HG03432 (cell line): ENCODE data around the gene SLC31A2.

Experiments used
- ATAC-seq: cut with Tn5 transposase; IDR thresholded peaks from one replicate; pipeline ENCODE4 v1.9.1; 2021; ENCODE audit warnings: mild to moderate bottlenecking, moderate library complexity; ENCODE audit not compliant: unreplicated experiment

Gene SLC31A2

DNA sequence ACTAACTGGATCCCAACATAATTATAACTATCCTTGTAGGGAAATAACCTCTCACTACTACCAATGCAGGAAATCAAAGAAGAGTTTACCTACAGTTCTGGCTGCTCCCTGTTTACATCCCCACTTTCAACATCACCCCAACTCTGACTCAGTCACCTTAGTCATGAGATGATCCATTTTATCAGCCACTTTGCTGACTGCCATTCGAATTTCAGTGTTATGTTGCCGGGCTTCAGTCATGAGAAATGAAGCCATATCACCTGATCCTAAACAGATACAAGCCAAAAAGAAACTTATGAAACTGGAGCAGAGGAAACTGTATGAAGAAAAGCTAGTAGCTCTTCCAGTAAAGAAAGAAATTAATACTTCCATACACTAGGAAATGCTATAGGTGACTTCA lies 33.7 kb downstream of the SLC31A2 start:
- no peak for ATAC-seq

GRCh38 chr9:113185271-113185670 lies 34.5 kb downstream of the SLC31A2 start:
- no peak for ATAC-seq

GRCh38 chr9:113186137-113186755 lies 35.4 kb downstream of the SLC31A2 start:
- ATAC-seq = no peak

- no peak for ATAC-seq
These were observed 37.3 kb downstream of the SLC31A2 start for GRCh38 chr9:113187929-113188595.

- no peak for ATAC-seq
These were observed 41.6 kb downstream of the SLC31A2 start for GRCh38 chr9:113192455-113192854.

DNA sequence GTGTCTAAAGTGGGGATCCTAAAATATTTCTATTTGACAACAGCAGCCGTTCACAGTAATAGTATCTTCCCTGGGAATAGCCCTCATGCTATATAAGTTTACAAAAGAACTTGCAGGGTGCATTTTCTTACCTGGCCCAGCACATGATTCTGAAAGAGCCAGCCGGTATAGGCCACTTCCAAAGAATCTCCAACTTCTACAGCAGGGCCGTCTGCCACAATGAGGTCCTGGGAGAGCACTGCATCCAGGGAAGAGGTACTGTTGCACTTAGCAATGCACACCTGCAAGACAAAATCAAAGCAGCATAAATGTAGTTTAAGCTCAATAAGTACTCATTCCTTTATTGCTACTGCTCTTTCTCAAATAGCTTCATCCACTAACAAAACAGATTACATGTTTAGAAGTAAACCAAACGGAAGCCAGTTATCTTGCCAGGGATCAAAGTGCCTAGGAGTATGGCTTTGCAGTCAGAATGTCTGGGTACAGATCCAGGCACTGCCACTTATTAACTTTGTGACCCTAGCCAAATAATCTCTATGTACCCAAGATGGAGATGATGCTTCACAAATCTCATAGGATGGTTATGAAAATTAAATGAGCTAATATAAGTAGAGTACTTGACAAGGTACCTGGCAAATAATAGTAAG lies 49.0 kb downstream of the SLC31A2 start:
- ATAC-seq = no peak

DNA sequence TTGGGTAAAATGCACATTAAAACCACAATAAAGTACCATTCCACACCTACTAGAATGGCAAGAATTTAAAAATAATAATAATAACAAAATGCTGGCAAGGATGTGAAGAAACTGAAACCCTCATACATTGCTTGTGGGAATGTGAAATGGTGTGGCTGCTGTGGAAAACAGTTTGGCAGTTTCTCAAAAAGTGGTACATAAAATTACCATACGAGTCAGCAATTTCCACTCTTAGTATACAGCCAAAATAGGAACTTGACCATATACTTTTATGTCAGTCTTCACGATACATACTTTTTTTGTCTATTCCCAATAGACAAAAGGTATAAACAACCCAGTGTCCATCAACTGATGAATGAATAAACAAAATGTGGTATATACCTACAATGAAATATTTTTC lies 54.6 kb downstream of the SLC31A2 start:
- ATAC-seq = no peak

DNA sequence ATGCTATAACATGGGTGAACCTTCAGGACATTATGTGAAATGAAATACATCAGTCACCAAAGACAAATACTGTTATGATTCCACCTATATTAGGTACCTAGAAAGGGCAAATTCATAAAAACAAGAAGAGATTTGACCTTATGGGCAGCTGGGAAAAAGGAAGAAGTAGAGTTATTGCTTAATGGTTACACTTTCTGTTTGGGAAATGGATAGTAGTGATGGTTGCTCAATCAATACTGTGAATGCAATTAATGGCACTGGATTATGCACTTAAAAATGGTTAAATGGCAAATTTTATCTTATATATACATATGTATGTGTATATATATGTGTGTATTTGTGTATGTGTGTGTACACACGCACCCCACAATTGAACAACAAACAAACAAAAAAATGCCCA lies 55.1 kb downstream of the SLC31A2 start:
- no peak for ATAC-seq

DNA sequence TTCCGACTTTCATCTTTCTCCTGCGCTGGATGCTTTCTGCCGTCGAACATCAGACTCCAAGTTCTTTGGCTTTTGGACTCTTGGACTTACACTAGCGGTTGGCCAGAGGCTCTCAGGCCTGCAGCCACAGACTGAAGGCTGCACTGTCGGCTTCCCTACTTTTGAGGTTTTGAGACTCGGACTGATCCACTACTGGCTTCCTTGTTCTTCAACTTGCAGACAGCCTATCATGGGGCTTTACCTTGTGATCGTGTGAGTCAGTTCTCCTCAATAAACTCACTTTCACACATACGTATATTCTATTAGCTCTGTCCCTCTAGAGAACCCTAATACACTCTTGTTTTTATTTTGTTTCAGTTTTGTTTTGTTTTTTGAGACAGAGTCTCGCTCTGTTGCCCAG lies 60.0 kb downstream of the SLC31A2 start:
- ATAC-seq = no peak
